K562 (cell line): Measurements from ENCODE around the gene SKIDA1.

Experiments used
- BCLAF1 ChIP-seq, 2 experiments: fragments of 450-650 bp in 1 of 2; IDR thresholded peaks; 2 replicates each; pipeline ENCODE4 v1.6.1; 2011 to 2017; ENCODE audit warnings: low read depth in 2 of 2, antibody characterized with exemption in 1 of 2, borderline replicate concordance in 1 of 2, low read length in 1 of 2, mild to moderate bottlenecking in 1 of 2, mixed read lengths in 1 of 2; ENCODE audit not compliant: control insufficient read depth in 1 of 2
- BRF2 ChIP-seq: IDR thresholded peaks from 3 replicates; pipeline ENCODE4 v1.6.1; 2011; ENCODE audit warnings: borderline replicate concordance, mild to moderate bottlenecking; ENCODE audit not compliant: insufficient read length, insufficient read depth
- E2F1 ChIP-seq: sonication (generic); formaldehyde crosslinking; IDR thresholded peaks from 2 replicates; pipeline ENCODE4 v1.8.1; 2023; ENCODE audit warnings: mild to moderate bottlenecking, missing genetic modification reagents, moderate library complexity
- ELK1 ChIP-seq: sonication (generic); formaldehyde crosslinking; IDR thresholded peaks from 2 replicates; pipeline ENCODE4 v1.8.1; 2022; ENCODE audit warnings: missing genetic modification reagents
- EP300 ChIP-seq: IDR thresholded peaks from 2 replicates; pipeline ENCODE4 v1.6.1; 2012; ENCODE audit warnings: low read length, improper control_type of control experiment
- FOXM1 ChIP-seq, 2 experiments: fragments of 450-650 bp in 1 of 2; sonication (generic) in 1 of 2; formaldehyde crosslinking in 1 of 2; IDR thresholded peaks; 2 replicates each; pipeline versions ENCODE4 v1.6.1 to v1.9.0; 2017 to 2022; ENCODE audit warnings: low read depth in 2 of 2, mild to moderate bottlenecking in 2 of 2, missing genetic modification reagents in 1 of 2, moderate library complexity in 1 of 2
- REST ChIP-seq, 2 experiments: fragments of 450-650 bp; formaldehyde crosslinking in 1 of 2; IDR thresholded peaks; 2 replicates each; pipeline versions ENCODE4 v1.4.0 to v1.6.1; 2014 to 2020; ENCODE audit warnings: mild to moderate bottlenecking in 2 of 2, borderline replicate concordance in 1 of 2, low read depth in 1 of 2
- SMAD1 ChIP-seq: fragments of 150-350 bp; IDR thresholded peaks from 2 replicates; pipeline ENCODE4 v1.6.1; 2014; ENCODE audit warnings: low read length, low read depth; ENCODE audit not compliant: partially characterized antibody
- ZNF384 ChIP-seq: IDR thresholded peaks from 2 replicates; pipeline ENCODE4 v1.6.1; 2012; ENCODE audit warnings: low read depth, low read length, improper control_type of control experiment
- ZNF699 ChIP-seq: fragments of 250-450 bp; sonication (Bioruptor Pico); IDR thresholded peaks from 2 replicates; pipeline ENCODE4 v1.8.0; 2021; ENCODE audit warnings: mild to moderate bottlenecking, moderate library complexity; ENCODE audit not compliant: insufficient replicate concordance

- TF ChIP-seq ZNF699 (CRISPR knock-in tag) (no peak), SMAD1 (no peak), FOXM1 (IDR thresholded peaks at IDR 0.05; ENCODE audit: low read depth) (no peak), FOXM1 (CRISPR knock-in tag; IDR thresholded peaks at IDR 0.05; ENCODE audit: low read depth) (no peak), BRF2 (no peak), EP300 (no peak), BCLAF1 (IDR thresholded peaks at IDR 0.05; ENCODE audit: borderline replicate concordance in 1 of 2, control insufficient read depth in 1 of 2, low read depth in 2 of 2, low read length in 1 of 2) (no peak), ELK1 (CRISPR knock-in tag) (no peak), ZNF384 (no peak), REST (IDR thresholded peaks at IDR 0.05; ENCODE audit: borderline replicate concordance) (no peak), REST (CRISPR knock-in tag; IDR thresholded peaks at IDR 0.05; ENCODE audit: low read depth) (no peak), E2F1 (CRISPR knock-in tag) (no peak)
Measured at GRCh38 chr10:21519941-21520436, 5.5 kb downstream of the SKIDA1 start.
